Measurements from ENCODE around the gene NAXE.
"Not testable (repeated sequence)": the region's sequence is repeated elsewhere in the genome, so short reads cannot be mapped to it uniquely, and the experiment has no call there.

NAXE gene

GRCh38 chr1:156594190-156594589 is 2.6 kb downstream of the NAXE start:
- no peak for FAIRE-seq

- FAIRE-seq: no peak
These were observed 3.4 kb downstream of the NAXE start for GRCh38 chr1:156595016-156595415.

- no peak for FAIRE-seq
These were observed 4.8 kb downstream of the NAXE start for GRCh38 chr1:156596426-156596825.

GRCh38 chr1:156598125-156598524 is 6.5 kb downstream of the NAXE start:
- FAIRE-seq: no peak

- no peak for FAIRE-seq
These were observed 7.3 kb downstream of the NAXE start for GRCh38 chr1:156598731-156599432.

GRCh38 chr1:156599811-156600210 is 8.2 kb downstream of the NAXE start:
- FAIRE-seq: no peak

- no peak for FAIRE-seq
These were observed 9.2 kb downstream of the NAXE start for GRCh38 chr1:156600733-156601121.

GRCh38 chr1:156601122-156601830 is 9.7 kb downstream of the NAXE start, which contains the start of gene GPATCH4:
Gene GPATCH4 (minus strand): TSS chr1:156601479.
- no peak for FAIRE-seq

GRCh38 chr1:156601892-156602291 is 10.3 kb downstream of the NAXE start:
- FAIRE-seq: no peak

- no peak for FAIRE-seq
These were observed 11.0 kb downstream of the NAXE start for GRCh38 chr1:156602557-156602993.

GRCh38 chr1:156607344-156607743 is 15.8 kb downstream of the NAXE start:
- FAIRE-seq: not testable (repeated sequence)

GRCh38 chr1:156608036-156608674 is 16.6 kb downstream of the NAXE start:
- peak; percentile 98 for FAIRE-seq

- FAIRE-seq: no peak
These were observed 17.4 kb downstream of the NAXE start for GRCh38 chr1:156608981-156609380.

GRCh38 chr1:156610072-156610471 is 18.5 kb downstream of the NAXE start:
- FAIRE-seq: not testable (repeated sequence)

- no peak for FAIRE-seq
These were observed 21.1 kb downstream of the NAXE start for GRCh38 chr1:156612666-156613065.

GRCh38 chr1:156615946-156616345 is 24.4 kb downstream of the NAXE start:
- no peak for FAIRE-seq

GRCh38 chr1:156616463-156616862 is 24.9 kb downstream of the NAXE start:
- no peak for FAIRE-seq

- FAIRE-seq: no peak
These were observed 27.4 kb downstream of the NAXE start, which contains the start of gene HAPLN2 for GRCh38 chr1:156618853-156619581. Gene HAPLN2 (plus strand): TSS chr1:156619415. CDS start chr1:156623491, 4,076 bp downstream.

- FAIRE-seq: no peak
These were observed 28.0 kb downstream of the NAXE start for GRCh38 chr1:156619582-156619955.

GRCh38 chr1:156622581-156623297 is 31.2 kb downstream of the NAXE start:
- no peak for FAIRE-seq

- FAIRE-seq: no peak
These were observed 32.6 kb downstream of the NAXE start for GRCh38 chr1:156623946-156624813.

All from islet of Langerhans (tissue), 1 donor.